OCI-LY1 (cell line): Measurements from ENCODE around the gene DLG1.

Source experiments
- H2AFZ ChIP-seq: fragments of 200-600 bp; sonication (generic), shearing (Covaris generic); 2 replicates; pipeline ENCODE4 v1.6.0; 2014; ENCODE audit warnings: antibody characterized with exemption, mild to moderate bottlenecking, low read length
- H3F3A ChIP-seq: fragments of 200-600 bp; sonication (generic), shearing (Covaris generic); 2 replicates; pipeline ENCODE4 v1.6.0; 2014; ENCODE audit warnings: mild to moderate bottlenecking, antibody characterized with exemption, low read length, moderate library complexity; ENCODE audit not compliant: insufficient read depth
- H3K27ac ChIP-seq: fragments of 200-600 bp; sonication (generic); 2 replicates; pipeline ENCODE4 v1.5.1; 2014; ENCODE audit warnings: low read length, mixed run types, mild to moderate bottlenecking, low read depth; ENCODE audit not compliant: poor library complexity, severe bottlenecking
- H3K27me3 ChIP-seq: fragments of 200-600 bp; sonication (generic); 2 replicates; pipeline ENCODE4 v1.6.0; 2014; ENCODE audit warnings: antibody characterized with exemption, mild to moderate bottlenecking, low read length, moderate library complexity; ENCODE audit not compliant: insufficient read depth
- H3K36me3 ChIP-seq: fragments of 200-600 bp; sonication (generic); 2 replicates; pipeline ENCODE4 v1.6.1; 2014; ENCODE audit warnings: mild to moderate bottlenecking, antibody characterized with exemption, low read length, moderate library complexity, mixed read lengths; ENCODE audit not compliant: insufficient read depth
- H3K4me1 ChIP-seq: fragments of 200-600 bp; sonication (generic); 2 replicates; pipeline ENCODE4 v1.5.1; 2014; ENCODE audit warnings: mild to moderate bottlenecking, low read length, moderate library complexity; ENCODE audit not compliant: insufficient read depth, severe bottlenecking
- H3K4me2 ChIP-seq: fragments of 200-600 bp; sonication (generic), shearing (Covaris generic); 2 replicates; pipeline ENCODE4 v1.6.1; 2014; ENCODE audit warnings: low read length
- H3K4me3 ChIP-seq: fragments of 200-600 bp; sonication (generic); 2 replicates; pipeline ENCODE4 v1.5.1; 2014; ENCODE audit warnings: low read length, low read depth, mild to moderate bottlenecking, mixed read lengths; ENCODE audit not compliant: poor library complexity, severe bottlenecking
- H3K79me2 ChIP-seq: fragments of 200-600 bp; shearing (Covaris generic); 2 replicates; pipeline ENCODE4 v1.6.1; 2016; ENCODE audit warnings: mixed run types, low read length, mixed read lengths; ENCODE audit not compliant: insufficient read depth
- H3K9ac ChIP-seq: fragments of 200-600 bp; sonication (generic), shearing (Covaris generic); 2 replicates; pipeline ENCODE4 v1.6.1; 2014; ENCODE audit warnings: mild to moderate bottlenecking, low read length, mixed read lengths
- H3K9me2 ChIP-seq: fragments of 200-600 bp; sonication (generic), shearing (Covaris generic); 2 replicates; pipeline ENCODE4 v1.6.1; 2014; ENCODE audit warnings: low read depth, mild to moderate bottlenecking, low read length, mixed read lengths
- H3K9me3 ChIP-seq: fragments of 200-600 bp; shearing (Covaris generic); 2 replicates; pipeline ENCODE4 v1.6.1; 2014; ENCODE audit warnings: low read length, mixed read lengths
- H4K20me1 ChIP-seq: fragments of 200-600 bp; sonication (generic), shearing (Covaris generic); 2 replicates; pipeline ENCODE4 v1.6.0; 2016; ENCODE audit warnings: mild to moderate bottlenecking, low read length; ENCODE audit not compliant: insufficient read depth
- CTCF ChIP-seq: fragments of 200-600 bp; sonication (generic), shearing (Covaris generic); IDR thresholded peaks from 2 replicates; pipeline ENCODE4 v1.5.1; 2017; ENCODE audit warnings: mild to moderate bottlenecking, antibody characterized with exemption, low read length, moderate library complexity, mixed read lengths
- EZH2 ChIP-seq: fragments of 200-600 bp; sonication (generic), shearing (Covaris generic); IDR thresholded peaks from 2 replicates; pipeline ENCODE4 v1.8.0; 2017; ENCODE audit warnings: borderline replicate concordance, mixed run types, mild to moderate bottlenecking, antibody characterized with exemption, low read length, moderate library complexity, mixed read lengths

Gene DLG1

GRCh38 chr3:197144188-197144587 lies 154.2 kb downstream of the DLG1 start:
- no peak overlapping the region for H3K4me2 ChIP-seq
- peaks cover 40% of the 10 kb centered on the region for H3K36me3 ChIP-seq
- H3K9me2 ChIP-seq = no peaks in the 10 kb centered on the region
- no peak overlapping the region for H2AFZ ChIP-seq
- peaks cover 20% of the 10 kb centered on the region for H3K4me1 ChIP-seq
- H3K9ac ChIP-seq = no peak overlapping the region
- no peaks in the 10 kb centered on the region for H4K20me1 ChIP-seq
- no peak overlapping the region for H3K27ac ChIP-seq
- no peak overlapping the region for H3K4me3 ChIP-seq
- H3K79me2 ChIP-seq = no peaks in the 10 kb centered on the region
- peaks cover 2% of the 10 kb centered on the region; the same call in 1 of the 2 replicates for H3F3A ChIP-seq
- no peaks in the 10 kb centered on the region for H3K9me3 ChIP-seq
- no peak for TF ChIP-seq CTCF
- no peak for TF ChIP-seq EZH2
- H3K27me3 ChIP-seq = no peaks in the 10 kb centered on the region

- H3F3A ChIP-seq = no peaks in the 10 kb centered on the region
- H3K27me3 ChIP-seq = no peaks in the 10 kb centered on the region
- H3K9ac ChIP-seq = no peak overlapping the region
- no peak overlapping the region for H3K27ac ChIP-seq
- peaks cover 68% of the 10 kb centered on the region for H3K36me3 ChIP-seq
- H3K4me2 ChIP-seq = no peak overlapping the region
- H4K20me1 ChIP-seq = no peaks in the 10 kb centered on the region
- H3K79me2 ChIP-seq = no peaks in the 10 kb centered on the region
- H2AFZ ChIP-seq = no peak overlapping the region
- H3K4me1 ChIP-seq = peaks cover 11% of the 10 kb centered on the region
- no peaks in the 10 kb centered on the region; the same call in 1 of the 2 replicates for H3K9me2 ChIP-seq
- H3K4me3 ChIP-seq = no peak overlapping the region
- TF ChIP-seq EZH2 = no peak
- no peak for TF ChIP-seq CTCF
- peaks cover 21% of the 10 kb centered on the region for H3K9me3 ChIP-seq
Measured at GRCh38 chr3:197139586-197139985, 158.8 kb downstream of the DLG1 start.

GRCh38 chr3:197137751-197138150 lies 160.7 kb downstream of the DLG1 start:
- Histone ChIP-seq H3K4me3 (no peak overlapping the region), H2AFZ (no peak overlapping the region), H3F3A (no peaks in the 10 kb centered on the region), H3K4me1 (peaks cover 11% of the 10 kb centered on the region), H3K27ac (no peak overlapping the region), H3K4me2 (no peak overlapping the region), H3K9ac (no peak overlapping the region), H3K36me3 (peaks cover 82% of the 10 kb centered on the region), H3K27me3 (no peaks in the 10 kb centered on the region), H3K79me2 (no peaks in the 10 kb centered on the region), H3K9me2 (no peaks in the 10 kb centered on the region; the same call in 1 of the 2 replicates), H4K20me1 (no peaks in the 10 kb centered on the region), H3K9me3 (peaks cover 22% of the 10 kb centered on the region)
- no peak for TF ChIP-seq EZH2
- TF ChIP-seq CTCF = no peak
